SU-DHL-6 (cell line): ENCODE results near the gene TUBGCP4.

Experiments
- H2AFZ ChIP-seq: fragments of 200-600 bp; sonication (generic); 2 replicates; pipeline ENCODE4 v1.6.1; 2014; ENCODE audit warnings: low read depth, mild to moderate bottlenecking, moderate library complexity, mixed read lengths, antibody characterized with exemption, low read length; ENCODE audit not compliant: severe bottlenecking
- H3F3A ChIP-seq: fragments of 200-600 bp; shearing (Covaris generic); 2 replicates; pipeline ENCODE4 v1.6.0; 2016; ENCODE audit warnings: antibody characterized with exemption, mild to moderate bottlenecking; ENCODE audit not compliant: insufficient read depth
- H3K27ac ChIP-seq: fragments of 200-600 bp; sonication (generic); 2 replicates; pipeline ENCODE4 v1.5.1; 2016; ENCODE audit warnings: low read depth, mild to moderate bottlenecking, low read length, moderate library complexity, mixed read lengths
- H3K27me3 ChIP-seq: fragments of 200-600 bp; sonication (generic), shearing (Covaris generic); 2 replicates; pipeline ENCODE4 v1.6.0; 2014; ENCODE audit warnings: mild to moderate bottlenecking, low read length
- H3K36me3 ChIP-seq: fragments of 200-600 bp; sonication (generic); 2 replicates; pipeline ENCODE4 v1.6.1; 2014; ENCODE audit warnings: mild to moderate bottlenecking, low read length, mixed read lengths
- H3K4me2 ChIP-seq: fragments of 300-600, 200-600 bp; shearing (Covaris generic), sonication (generic); 2 replicates; pipeline ENCODE4 v1.6.0; 2014; ENCODE audit warnings: low read length, low read depth, mild to moderate bottlenecking; ENCODE audit not compliant: poor library complexity, severe bottlenecking
- H3K4me3 ChIP-seq: fragments of 200-600 bp; sonication (generic); 2 replicates; pipeline ENCODE4 v1.5.1; 2014; ENCODE audit warnings: antibody characterized with exemption, low read length, mild to moderate bottlenecking, mixed read lengths; ENCODE audit not compliant: insufficient read depth, poor library complexity, severe bottlenecking
- H3K79me2 ChIP-seq: fragments of 200-600 bp; sonication (generic); 2 replicates; pipeline ENCODE4 v1.6.1; 2014; ENCODE audit warnings: mild to moderate bottlenecking, low read length, moderate library complexity; ENCODE audit not compliant: insufficient read depth
- H3K9ac ChIP-seq: fragments of 200-600 bp; sonication (generic); 2 replicates; pipeline ENCODE4 v1.7.0; 2014; ENCODE audit warnings: mild to moderate bottlenecking, low read length
- H3K9me2 ChIP-seq: fragments of 200-600 bp; sonication (generic); replicated peaks from 2 replicates; pipeline ENCODE4 v1.6.1; 2014; ENCODE audit warnings: low read length; ENCODE audit not compliant: insufficient read depth
- H3K9me3 ChIP-seq: fragments of 200-600 bp; sonication (generic); 2 replicates; pipeline ENCODE4 v1.6.1; 2014; ENCODE audit warnings: low read length, mixed read lengths; ENCODE audit not compliant: insufficient read depth
- H4K20me1 ChIP-seq: fragments of 200-600 bp; sonication (generic); 2 replicates; pipeline ENCODE4 v1.6.1; 2014; ENCODE audit warnings: low read depth, mild to moderate bottlenecking, antibody characterized with exemption, low read length, moderate library complexity, mixed read lengths
- CTCF ChIP-seq: fragments of 200-600 bp; sonication (generic); IDR thresholded peaks from one replicate; pipeline ENCODE4 v1.5.1; 2017; ENCODE audit warnings: antibody characterized with exemption, mild to moderate bottlenecking, low read length, moderate library complexity; ENCODE audit not compliant: insufficient read depth, poor library complexity, severe bottlenecking
- EZH2phosphoT487 ChIP-seq: fragments of 200-600 bp; sonication (generic), shearing (Covaris generic); conservative IDR thresholded peaks from 2 replicates; pipeline ENCODE4 v1.6.1; 2018; ENCODE audit warnings: mild to moderate bottlenecking, antibody characterized with exemption, low read length, moderate library complexity, mixed read lengths

The TUBGCP4 gene

GRCh38 chr15:43406808-43407207, 35.9 kb downstream of the TUBGCP4 start:
- H4K20me1 ChIP-seq, result no peaks in the 10 kb centered on the region
- H3K79me2 ChIP-seq, result no peaks in the 10 kb centered on the region
- H3K9me2 ChIP-seq, result no peaks in the 10 kb centered on the region
- no peak overlapping the region for H3K4me3 ChIP-seq
- peaks cover 35% of the 10 kb centered on the region for H3K36me3 ChIP-seq
- H3K9me3 ChIP-seq, result no peaks in the 10 kb centered on the region
- TF ChIP-seq EZH2phosphoT487 (no peak), CTCF (no peak)
- no peak overlapping the region for H3K9ac ChIP-seq
- H2AFZ ChIP-seq, result no peak overlapping the region
- no peak overlapping the region for H3K4me2 ChIP-seq
- H3K27ac ChIP-seq, result no peak overlapping the region
- no peaks in the 10 kb centered on the region for H3K27me3 ChIP-seq
- H3F3A ChIP-seq, result peaks cover 4% of the 10 kb centered on the region; the same call in 1 of the 2 replicates

DNA sequence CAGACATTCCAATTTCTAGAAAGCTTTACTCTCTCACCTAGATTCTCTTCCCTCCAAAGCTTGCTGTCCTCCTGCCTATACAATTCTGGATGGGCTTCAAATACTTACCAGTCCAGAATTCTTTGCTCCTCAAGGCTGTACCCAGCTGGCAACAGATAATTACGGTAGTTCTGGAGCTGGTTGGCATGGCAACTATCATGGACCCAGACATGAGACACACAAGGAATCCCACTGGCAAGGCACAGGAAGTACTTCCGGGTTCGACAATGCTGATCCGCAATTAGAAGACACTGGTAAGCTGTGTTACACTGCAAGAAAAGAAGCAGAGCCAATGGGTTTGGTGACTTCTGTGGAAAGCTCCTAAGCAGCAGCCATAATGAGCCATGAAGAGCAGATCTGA, 37.9 kb downstream of the TUBGCP4 start:
- no peak overlapping the region for H3K9ac ChIP-seq
- H3K9me2 ChIP-seq, result no peaks in the 10 kb centered on the region
- TF ChIP-seq CTCF, result no peak
- TF ChIP-seq EZH2phosphoT487, result no peak
- H3K4me2 ChIP-seq, result no peak overlapping the region
- no peaks in the 10 kb centered on the region for H3K9me3 ChIP-seq
- H2AFZ ChIP-seq, result no peak overlapping the region
- no peaks in the 10 kb centered on the region for H3K79me2 ChIP-seq
- no peak overlapping the region for H3K27ac ChIP-seq
- no peaks in the 10 kb centered on the region for H4K20me1 ChIP-seq
- no peak overlapping the region for H3K4me3 ChIP-seq
- no peaks in the 10 kb centered on the region for H3K27me3 ChIP-seq
- H3F3A ChIP-seq, result peaks cover 4% of the 10 kb centered on the region; the same call in 1 of the 2 replicates
- H3K36me3 ChIP-seq, result peaks cover 26% of the 10 kb centered on the region

GRCh38 chr15:43410572-43411214, 39.8 kb downstream of the TUBGCP4 start:
- Histone ChIP-seq H3K4me3 (no peak overlapping the region), H3F3A (peaks cover 4% of the 10 kb centered on the region; the same call in 1 of the 2 replicates), H4K20me1 (no peaks in the 10 kb centered on the region), H3K79me2 (no peaks in the 10 kb centered on the region), H3K4me2 (no peak overlapping the region), H2AFZ (no peak overlapping the region), H3K9me3 (no peaks in the 10 kb centered on the region), H3K36me3 (peaks cover 11% of the 10 kb centered on the region; the same call in 1 of the 2 replicates), H3K9me2 (no peaks in the 10 kb centered on the region), H3K27me3 (no peaks in the 10 kb centered on the region), H3K27ac (no peak overlapping the region), H3K9ac (no peak overlapping the region)
- TF ChIP-seq CTCF (no peak), EZH2phosphoT487 (no peak)
